Adrenal gland (tissue), 12 donors: Measurements from ENCODE around the gene ADAMTS9. TPM values are rescaled to one million over a fixed set of nuclear protein-coding genes. Genes with fewer than 3 reads are reported as not detected.
A peak's percentile ranks its signal among the peaks of the same experiment; 100 is the strongest.

Experiments used
- DNase-seq, 7 donors: peaks; one replicate each; pipeline ENCODE4 v3.0.0-alpha.2; 2019 to 2020
- H3K27ac ChIP-seq, 5 donors: fragments of 200-600 bp; sonication (generic) in 4 of 5; 1 replicate in 3 of 5; 2 replicates in 2 of 5; pipeline versions ENCODE4 v1.5.1 to v1.8.0; 2016 to 2020; ENCODE audit warnings: mild to moderate bottlenecking in 1 of 5
- H3K27me3 ChIP-seq: fragments of 200-600 bp; 2 replicates; pipeline ENCODE4 v1.8.0; 2021
- H3K36me3 ChIP-seq, 2 donors: fragments of 200-600 bp; replicated peaks in 1 of 2; 1 replicate in 1 of 2; 2 replicates in 1 of 2; pipeline versions ENCODE4 v1.5.1 to v1.8.0; 2018 to 2022
- H3K4me1 ChIP-seq, 2 donors: fragments of 200-600 bp; replicated peaks in 1 of 2; 1 replicate in 1 of 2; 2 replicates in 1 of 2; pipeline versions ENCODE4 v1.5.1 to v1.8.0; 2018 to 2021
- H3K4me3 ChIP-seq, 4 donors: fragments of 200-600 bp; sonication (generic) in 3 of 4; one replicate each; pipeline ENCODE4 v1.5.1; 2016 to 2018
- H3K9me3 ChIP-seq, 3 donors: fragments of 200-600 bp; sonication (generic) in 1 of 3; replicated peaks in 1 of 3; 1 replicate in 2 of 3; 2 replicates in 1 of 3; pipeline versions ENCODE4 v1.5.1 to v1.8.0; 2016 to 2021
- POLR2A ChIP-seq, 2 donors: fragments of 450-650 bp; IDR thresholded peaks; one replicate each; pipeline ENCODE4 v1.6.1; 2017; ENCODE audit warnings: antibody characterized with exemption in 2 of 2, mild to moderate bottlenecking in 2 of 2, moderate library complexity in 1 of 2
- WGBS, 4 donors: extraction: QIAGEN DNeasy Blood & Tissue Kit in 2 of 4; methylation state at CpG; one replicate each; pipeline versions ENCODE4 v1.1.5 to v1.1.7; 2013 to 2017; 5-methylcytosine and 5-hydroxymethylcytosine counted together
- intact Hi-C, 2 donors: fragments of 100-400 bp; cut with DNase I; formaldehyde crosslinking; loops; one replicate each; pipeline versions ENCODE4 v1.14.1 to v1.15.0; 2022 to 2023
- polyA plus RNA-seq, 3 donors: library from polyadenylated mRNA; stranded (reverse); fragments of 200-250 nt in 2 of 3; fragments of 350-450 nt in 1 of 3; fragmentation: Illumina TruSeq in 1 of 3; extraction: RNeasy Lipid Tissue Mini Kit (QIAGEN cat#74804) in 1 of 3; gene quantifications; one replicate each; pipeline ENCODE4 v1.2.3, GENCODE V29; 2013 to 2014
- total RNA-seq, 9 donors: library from RNA; depleted of rRNA in 4 of 9; stranded (reverse); fragments of >200 nt in 4 of 9; fragments of 120-200 nt in 1 of 9; fragmentation: NEBNext Ultra II Directional in 1 of 9; extraction: Animal tissue kit (Norgen Biotek cat#: 25700) in 1 of 9; gene quantifications; one replicate each; pipeline versions ENCODE4 v1.1.0 to v1.2.4, GENCODE V29; 2013 to 2023
- TF ChIP-seq, protein P1 (sequence below), 6 experiments: fragments of 450-650 bp in 4 of 6; fragments of 200-600 bp in 2 of 6; sonication (generic) in 1 of 6; IDR thresholded peaks; 1 replicate in 5 of 6; 2 replicates in 1 of 6; pipeline versions ENCODE4 v1.5.1 to v1.8.0; 2016 to 2021; ENCODE audit warnings: antibody characterized with exemption in 6 of 6, mild to moderate bottlenecking in 2 of 6, moderate library complexity in 1 of 6
- donor health status: healthy with polysubstance abuse.
- donor health status: Bipolar disorder and iron deficiency.
- donor health status: DM: yes; HTN: yes; CAD: no.
- donor health status: DM: no; HTN: no; CAD: no.
- donor health status: DM: no; HTN: no; CAD: no.
- donor health status: DM: yes; HTN: yes; CAD: no.

The ADAMTS9 gene
- total and polyA plus RNA-seq, 12 donors: 5.1 to 51.2 (median 22.0) TPM

DNA sequence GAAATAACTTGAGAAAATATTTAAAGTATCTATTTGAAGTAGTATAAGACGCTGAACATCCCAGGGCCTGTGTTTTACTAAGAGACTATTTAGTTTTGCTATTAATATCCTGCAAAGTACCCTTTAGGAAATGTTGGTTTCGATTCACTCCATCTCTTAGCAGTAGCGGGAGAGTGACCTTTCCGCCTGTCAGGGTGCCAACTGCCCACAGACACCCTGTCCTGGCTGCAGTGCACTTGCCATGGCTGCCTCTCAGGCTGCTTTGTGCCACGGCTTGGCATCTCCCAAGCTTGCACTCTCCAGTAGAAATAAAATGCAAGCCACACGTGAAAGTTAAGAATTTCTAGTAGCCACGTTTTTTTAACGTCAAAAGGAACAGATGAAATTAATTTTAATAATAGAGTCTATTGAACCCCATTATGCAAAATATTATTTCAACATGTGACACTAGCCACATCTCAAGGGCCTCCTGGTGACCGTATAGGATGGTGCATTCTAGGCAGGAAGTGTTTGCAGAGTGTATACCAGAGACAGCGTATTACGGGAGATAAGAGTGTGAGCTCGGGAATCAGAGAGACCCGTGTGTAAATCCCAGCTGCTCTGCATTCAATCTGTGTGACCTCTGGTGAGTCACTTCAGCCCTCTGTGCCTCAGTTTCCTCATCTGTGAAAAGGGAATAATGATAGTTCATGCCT lies 19.8 kb downstream of the ADAMTS9 start:
- Histone ChIP-seq H3K27me3 (no peaks in the 10 kb centered on the region), H3K27ac (peak overlapping the region in 1 of 5 donors; percentile 13), H3K4me1 (no peaks in the 10 kb centered on the region), H3K4me3 (peak overlapping the region in 1 of 4 donors; percentile 17), H3K36me3 (no peaks in the 10 kb centered on the region), H3K9me3 (no peaks in the 10 kb centered on the region)
- TF ChIP-seq POLR2A (IDR thresholded peaks at IDR 0.05): no peak
- TF ChIP-seq, protein P1, sequence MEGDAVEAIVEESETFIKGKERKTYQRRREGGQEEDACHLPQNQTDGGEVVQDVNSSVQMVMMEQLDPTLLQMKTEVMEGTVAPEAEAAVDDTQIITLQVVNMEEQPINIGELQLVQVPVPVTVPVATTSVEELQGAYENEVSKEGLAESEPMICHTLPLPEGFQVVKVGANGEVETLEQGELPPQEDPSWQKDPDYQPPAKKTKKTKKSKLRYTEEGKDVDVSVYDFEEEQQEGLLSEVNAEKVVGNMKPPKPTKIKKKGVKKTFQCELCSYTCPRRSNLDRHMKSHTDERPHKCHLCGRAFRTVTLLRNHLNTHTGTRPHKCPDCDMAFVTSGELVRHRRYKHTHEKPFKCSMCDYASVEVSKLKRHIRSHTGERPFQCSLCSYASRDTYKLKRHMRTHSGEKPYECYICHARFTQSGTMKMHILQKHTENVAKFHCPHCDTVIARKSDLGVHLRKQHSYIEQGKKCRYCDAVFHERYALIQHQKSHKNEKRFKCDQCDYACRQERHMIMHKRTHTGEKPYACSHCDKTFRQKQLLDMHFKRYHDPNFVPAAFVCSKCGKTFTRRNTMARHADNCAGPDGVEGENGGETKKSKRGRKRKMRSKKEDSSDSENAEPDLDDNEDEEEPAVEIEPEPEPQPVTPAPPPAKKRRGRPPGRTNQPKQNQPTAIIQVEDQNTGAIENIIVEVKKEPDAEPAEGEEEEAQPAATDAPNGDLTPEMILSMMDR (IDR thresholded peaks at IDR 0.05): no peak
- DNase-seq: peak in 6 of 7 donors; percentile 40 to 86 (median 65)
- intact Hi-C loops: no loop called here
- WGBS, 4 donors: 48 to 60% (median 56%) methylated on average over 13 of the region's 13 CpGs

DNA sequence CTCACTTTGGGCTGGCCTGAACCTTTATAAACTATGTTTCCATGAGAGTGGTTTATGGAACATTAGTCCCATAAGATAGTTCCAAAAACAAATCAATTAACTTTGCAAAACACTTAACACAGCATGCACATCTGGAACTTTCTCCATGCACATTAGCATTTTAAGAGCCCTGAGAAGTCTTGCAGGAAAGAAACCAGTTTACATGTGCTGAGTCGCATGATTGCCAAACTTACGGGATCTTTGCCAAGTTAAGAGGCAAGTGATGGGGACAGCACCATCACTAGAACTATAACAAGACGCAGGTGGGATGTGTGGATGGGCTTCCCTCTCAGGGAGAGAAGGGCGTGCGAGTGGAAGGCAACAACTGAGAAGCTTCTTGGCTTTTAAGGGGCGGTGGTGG lies 20.7 kb downstream of the ADAMTS9 start:
- 79 to 86% (median 83%) methylated on average over 6 of the region's 6 CpGs for WGBS, 4 donors
- H3K27me3 ChIP-seq: no peaks in the 10 kb centered on the region
- no peaks in the 10 kb centered on the region for H3K36me3 ChIP-seq
- H3K9me3 ChIP-seq: no peaks in the 10 kb centered on the region
- no peak for DNase-seq
- peak overlapping the region in 1 of 5 donors; percentile 6 for H3K27ac ChIP-seq
- intact Hi-C loops: no loop called here
- TF ChIP-seq, protein P1 (IDR thresholded peaks at IDR 0.05): no peak
- no peak for TF ChIP-seq POLR2A (IDR thresholded peaks at IDR 0.05)
- no peak overlapping the region for H3K4me3 ChIP-seq
- no peaks in the 10 kb centered on the region for H3K4me1 ChIP-seq

DNA sequence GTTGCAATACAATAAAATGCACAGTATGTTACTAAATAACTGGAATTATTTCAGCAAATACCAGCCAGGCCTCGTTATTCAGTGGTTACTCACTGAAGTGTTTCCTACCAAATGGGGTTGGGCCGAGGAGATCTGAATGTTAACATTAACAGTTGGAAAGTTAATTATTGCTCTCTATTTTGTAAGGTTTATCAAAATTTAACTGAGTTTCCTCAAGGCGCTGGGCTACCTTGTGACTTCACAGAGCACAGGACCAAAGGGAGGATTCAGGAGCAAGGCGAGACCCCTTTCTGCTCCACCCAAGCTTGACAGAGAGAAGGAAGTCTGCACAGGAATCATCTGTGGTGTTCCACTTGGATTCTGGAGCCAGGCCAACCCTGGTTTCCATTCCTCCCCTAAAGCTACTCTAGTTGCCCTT lies 21.6 kb downstream of the ADAMTS9 start:
- H3K27ac ChIP-seq: no peak overlapping the region
- no peak overlapping the region for H3K4me3 ChIP-seq
- no peaks in the 10 kb centered on the region for H3K4me1 ChIP-seq
- no peaks in the 10 kb centered on the region for H3K27me3 ChIP-seq
- TF ChIP-seq, protein P1 (IDR thresholded peaks at IDR 0.05): no peak
- no peak for TF ChIP-seq POLR2A (IDR thresholded peaks at IDR 0.05)
- intact Hi-C loops: no loop called here
- no peak for DNase-seq
- no peaks in the 10 kb centered on the region for H3K9me3 ChIP-seq
- H3K36me3 ChIP-seq: no peaks in the 10 kb centered on the region
- 66 to 78% (median 71%) methylated on average over 4 of the region's 4 CpGs for WGBS, 4 donors

DNA sequence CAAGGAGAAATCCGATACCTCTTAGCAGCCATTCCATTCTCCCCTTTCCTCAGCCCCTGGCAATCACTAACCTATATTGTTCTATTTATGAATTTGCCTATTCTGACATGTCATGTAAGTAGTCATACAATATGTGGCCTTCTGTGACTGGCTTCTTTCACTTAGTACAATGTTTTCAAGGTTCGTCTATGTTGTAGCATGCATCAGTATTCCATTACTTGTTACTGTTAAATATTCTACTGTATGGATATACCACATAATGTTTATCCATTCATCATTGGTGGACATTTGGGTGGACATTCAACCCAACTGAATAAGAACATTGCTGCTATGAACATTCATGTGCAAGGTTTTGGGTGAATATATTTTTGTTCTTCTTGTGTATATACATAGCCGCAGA lies 23.4 kb downstream of the ADAMTS9 start:
- 92 to 98% (median 94%) methylated on average over 3 of the region's 3 CpGs for WGBS, 4 donors
- intact Hi-C loops: no loop called here
- H3K4me1 ChIP-seq: no peaks in the 10 kb centered on the region
- H3K27me3 ChIP-seq: no peaks in the 10 kb centered on the region
- no peak overlapping the region for H3K4me3 ChIP-seq
- no peak for DNase-seq
- no peaks in the 10 kb centered on the region for H3K9me3 ChIP-seq
- H3K36me3 ChIP-seq: no peaks in the 10 kb centered on the region
- no peak for TF ChIP-seq POLR2A (IDR thresholded peaks at IDR 0.05)
- TF ChIP-seq, protein P1 (IDR thresholded peaks at IDR 0.05): no peak
- H3K27ac ChIP-seq: no peak overlapping the region
